AG09319 (cell line): ENCODE data around the gene BRCA1.
"Not testable (repeated sequence)": the region's sequence is repeated elsewhere in the genome, so short reads cannot be mapped to it uniquely, and the experiment has no call there.

Experiments used
- DNase-seq: peaks from one replicate; pipeline ENCODE4 v3.0.0-alpha.2; 2010; ENCODE audit warnings: low read depth; ENCODE audit errors: extremely low read depth
- CTCF ChIP-seq: IDR thresholded peaks from 2 replicates; pipeline ENCODE4 v1.5.1; 2011; ENCODE audit warnings: low read depth, mild to moderate bottlenecking, inconsistent platforms, low read length, moderate library complexity

The BRCA1 gene

GRCh38 chr17:43069368-43069898 lies 55.7 kb downstream of the BRCA1 start:
- no peak for TF ChIP-seq CTCF
- DNase-seq: no peak

GRCh38 chr17:43068570-43069367 lies 56.4 kb downstream of the BRCA1 start:
- no peak for DNase-seq

GRCh38 chr17:43062984-43063638 lies 62.1 kb downstream of the BRCA1 start:
- no peak for DNase-seq
- no peak for TF ChIP-seq CTCF

More at GRCh38 chr17:43068570-43069367, 56.4 kb downstream of the BRCA1 start:
- no peak for TF ChIP-seq CTCF

GRCh38 chr17:43056051-43056450 lies 69.1 kb downstream of the BRCA1 start:
- no peak for TF ChIP-seq CTCF
- no peak for DNase-seq

GRCh38 chr17:43053008-43053407 lies 72.2 kb downstream of the BRCA1 start:
- DNase-seq: not testable (repeated sequence)

GRCh38 chr17:43051969-43052368 lies 73.2 kb downstream of the BRCA1 start:
- no peak for TF ChIP-seq CTCF
- DNase-seq: no peak

- TF ChIP-seq CTCF: no peak
- no peak for DNase-seq
These were observed 81.1 kb downstream of the BRCA1 start for GRCh38 chr17:43044024-43044423.

- DNase-seq: no peak
- TF ChIP-seq CTCF: no peak
These were observed 81.9 kb downstream of the BRCA1 start for GRCh38 chr17:43043307-43043706.
